RWPE2 (cell line): Measurements from ENCODE around the gene MTFR2.

Experiments
- ATAC-seq: fragments of 200-7000 bp; cut with Tn5 transposase; 3 replicates; pipeline ENCODE4 v1.9.1; 2021; ENCODE audit warnings: low read depth
- DNase-seq: peaks from one replicate; pipeline ENCODE4 v3.0.0-alpha.2; 2020; ENCODE audit warnings: low spot score
- H3K27ac ChIP-seq: fragments of 450-650 bp; 2 replicates; pipeline ENCODE4 v1.5.1; 2017; ENCODE audit warnings: mild to moderate bottlenecking; ENCODE audit not compliant: poor library complexity, severe bottlenecking
- H3K27me3 ChIP-seq: fragments of 250-450 bp; sonication (Bioruptor Pico); 2 replicates; pipeline ENCODE4 v1.5.1; 2021; ENCODE audit warnings: mild to moderate bottlenecking, moderate library complexity; ENCODE audit not compliant: insufficient read depth, poor library complexity, severe bottlenecking
- H3K36me3 ChIP-seq: fragments of 250-450 bp; sonication (Bioruptor Pico); 2 replicates; pipeline ENCODE4 v1.5.1; 2020; ENCODE audit warnings: low read depth, mild to moderate bottlenecking, moderate library complexity
- H3K4me1 ChIP-seq: fragments of 250-450 bp; sonication (Bioruptor Pico); 2 replicates; pipeline ENCODE4 v1.5.1; 2021; ENCODE audit warnings: mild to moderate bottlenecking, moderate library complexity; ENCODE audit not compliant: insufficient read depth, poor library complexity, severe bottlenecking
- H3K4me3 ChIP-seq: fragments of 250-450 bp; sonication (Bioruptor Pico); 2 replicates; pipeline ENCODE4 v1.5.1; 2021; ENCODE audit warnings: mild to moderate bottlenecking, moderate library complexity; ENCODE audit not compliant: severe bottlenecking
- H3K9me3 ChIP-seq: fragments of 250-450 bp; sonication (Bioruptor Pico); 2 replicates; pipeline ENCODE4 v1.5.1; 2021; ENCODE audit warnings: mild to moderate bottlenecking, moderate library complexity; ENCODE audit not compliant: severe bottlenecking
- TF ChIP-seq, protein P1 (sequence below): fragments of 450-650 bp; IDR thresholded peaks from one replicate; pipeline ENCODE4 v1.5.1; 2017; ENCODE audit warnings: mild to moderate bottlenecking, moderate library complexity; ENCODE audit not compliant: poor library complexity, severe bottlenecking

Gene MTFR2

DNA sequence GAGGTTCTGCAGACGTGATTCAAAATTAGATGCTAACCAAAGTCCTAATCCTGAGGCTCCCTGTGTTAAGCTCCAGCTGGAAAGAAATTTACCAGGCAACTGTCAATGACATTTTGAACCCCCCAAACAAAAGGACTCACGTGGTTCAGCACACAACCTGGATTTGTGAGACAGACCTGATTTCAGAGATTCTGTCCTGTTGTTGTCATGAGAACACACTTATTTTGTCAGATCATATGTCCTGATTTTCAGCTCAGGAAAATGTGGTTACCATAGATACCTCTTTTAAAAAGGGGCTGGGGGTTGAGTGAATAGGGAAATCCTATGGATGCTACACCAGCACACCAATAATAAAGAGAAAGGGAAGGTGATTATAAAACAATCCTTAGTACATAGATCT lies 61.6 kb downstream of the MTFR2 start:
- Histone ChIP-seq H3K4me3 (no peak overlapping the region), H3K36me3 (no peaks in the 10 kb centered on the region), H3K27ac (no peak overlapping the region), H3K4me1 (no peaks in the 10 kb centered on the region), H3K27me3 (no peaks in the 10 kb centered on the region), H3K9me3 (no peaks in the 10 kb centered on the region)
- TF ChIP-seq, protein P1, sequence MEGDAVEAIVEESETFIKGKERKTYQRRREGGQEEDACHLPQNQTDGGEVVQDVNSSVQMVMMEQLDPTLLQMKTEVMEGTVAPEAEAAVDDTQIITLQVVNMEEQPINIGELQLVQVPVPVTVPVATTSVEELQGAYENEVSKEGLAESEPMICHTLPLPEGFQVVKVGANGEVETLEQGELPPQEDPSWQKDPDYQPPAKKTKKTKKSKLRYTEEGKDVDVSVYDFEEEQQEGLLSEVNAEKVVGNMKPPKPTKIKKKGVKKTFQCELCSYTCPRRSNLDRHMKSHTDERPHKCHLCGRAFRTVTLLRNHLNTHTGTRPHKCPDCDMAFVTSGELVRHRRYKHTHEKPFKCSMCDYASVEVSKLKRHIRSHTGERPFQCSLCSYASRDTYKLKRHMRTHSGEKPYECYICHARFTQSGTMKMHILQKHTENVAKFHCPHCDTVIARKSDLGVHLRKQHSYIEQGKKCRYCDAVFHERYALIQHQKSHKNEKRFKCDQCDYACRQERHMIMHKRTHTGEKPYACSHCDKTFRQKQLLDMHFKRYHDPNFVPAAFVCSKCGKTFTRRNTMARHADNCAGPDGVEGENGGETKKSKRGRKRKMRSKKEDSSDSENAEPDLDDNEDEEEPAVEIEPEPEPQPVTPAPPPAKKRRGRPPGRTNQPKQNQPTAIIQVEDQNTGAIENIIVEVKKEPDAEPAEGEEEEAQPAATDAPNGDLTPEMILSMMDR, result no peak
- ATAC-seq (no peak), DNase-seq (no peak)

DNA sequence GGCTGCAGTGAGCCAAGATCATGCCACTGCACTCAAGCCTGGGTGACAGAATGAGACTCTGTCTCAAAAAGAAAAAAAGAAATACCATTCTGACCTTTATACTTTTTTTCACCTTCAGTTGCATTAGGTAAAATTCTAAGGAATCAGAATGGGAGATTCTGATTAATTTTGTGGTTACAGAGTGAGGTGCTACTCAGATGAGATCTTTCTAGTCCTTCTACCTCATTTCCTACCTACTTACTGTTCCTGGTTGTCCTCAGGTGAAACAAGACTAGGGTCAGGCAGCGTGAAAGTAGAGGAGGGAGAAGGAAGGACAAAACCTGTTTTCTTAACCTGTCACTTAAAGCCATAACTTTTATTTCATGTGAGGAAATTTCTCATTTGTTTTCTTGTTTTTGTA lies 63.7 kb downstream of the MTFR2 start:
- no peaks in the 10 kb centered on the region for H3K4me1 ChIP-seq

DNA sequence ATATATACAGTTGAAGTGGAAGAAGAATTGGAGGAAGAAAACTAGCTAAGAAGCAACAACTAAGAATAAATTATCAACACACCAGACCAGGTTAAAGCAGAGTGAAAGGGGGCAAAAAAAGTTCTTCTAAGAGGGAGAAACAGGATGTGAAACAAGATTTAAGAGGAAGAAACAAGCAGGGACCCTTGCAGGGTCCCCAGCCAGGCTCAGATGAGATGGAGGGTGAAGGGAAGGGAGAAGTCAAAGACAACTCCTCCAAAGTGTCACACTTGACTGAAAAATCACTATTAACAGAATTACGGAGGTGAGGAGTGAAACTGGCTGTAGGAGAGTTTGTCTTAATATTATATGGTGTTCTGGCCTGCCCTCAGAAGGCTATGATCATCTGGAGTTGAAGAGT lies 65.4 kb downstream of the MTFR2 start:
- no peak for ATAC-seq
- TF ChIP-seq, protein P1, result no peak
- Histone ChIP-seq H3K36me3 (no peaks in the 10 kb centered on the region), H3K9me3 (no peaks in the 10 kb centered on the region), H3K4me3 (no peak overlapping the region), H3K27me3 (no peaks in the 10 kb centered on the region), H3K4me1 (no peaks in the 10 kb centered on the region), H3K27ac (no peak overlapping the region)
- no peak for DNase-seq

More for the DNA sequence above, 63.7 kb downstream of the MTFR2 start:
- Histone ChIP-seq H3K4me3 (no peak overlapping the region), H3K9me3 (no peaks in the 10 kb centered on the region), H3K36me3 (no peaks in the 10 kb centered on the region), H3K27ac (no peak overlapping the region), H3K27me3 (no peaks in the 10 kb centered on the region)
- ATAC-seq, result no peak
- no peak for DNase-seq
- TF ChIP-seq, protein P1, result no peak

DNA sequence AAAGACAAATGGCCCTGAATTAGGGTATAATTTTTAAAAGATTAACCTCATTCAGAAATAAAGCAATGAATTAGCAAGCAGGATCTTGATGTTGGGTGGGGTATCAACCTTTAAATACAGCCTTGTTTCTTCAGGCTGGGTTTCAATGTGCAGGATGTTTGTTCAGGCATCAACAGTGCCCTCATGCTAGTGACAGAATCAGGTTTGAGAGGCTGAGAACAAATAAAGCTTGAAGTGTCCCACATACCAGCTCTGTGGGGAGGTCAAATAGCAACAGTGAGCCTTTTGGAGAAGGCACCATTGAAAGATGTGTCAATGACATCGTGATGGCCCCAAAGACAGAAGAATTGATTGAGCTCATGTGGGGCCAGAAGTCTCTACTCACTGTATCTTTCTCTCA lies 68.2 kb downstream of the MTFR2 start:
- no peak overlapping the region for H3K4me3 ChIP-seq
- no peak overlapping the region for H3K27ac ChIP-seq
- ATAC-seq, result no peak
- H3K9me3 ChIP-seq, result no peaks in the 10 kb centered on the region
- no peaks in the 10 kb centered on the region for H3K27me3 ChIP-seq
- TF ChIP-seq, protein P1, result no peak
- DNase-seq, result no peak
- H3K4me1 ChIP-seq, result no peaks in the 10 kb centered on the region
- H3K36me3 ChIP-seq, result no peaks in the 10 kb centered on the region

DNA sequence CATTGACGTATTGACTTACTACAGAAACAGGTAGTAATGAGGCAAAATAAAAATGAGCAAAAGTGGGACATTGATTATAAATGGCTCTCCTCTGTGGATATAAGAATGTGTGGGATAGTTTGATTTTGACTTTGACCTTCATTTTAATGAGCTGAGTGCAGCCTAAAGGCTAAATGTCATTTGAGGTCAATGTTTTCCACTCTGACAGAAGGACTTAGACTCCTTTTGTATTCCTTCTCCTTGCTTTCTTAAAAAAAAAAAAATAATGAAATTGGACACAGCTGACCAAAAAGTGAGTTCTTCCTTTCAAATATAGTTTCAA lies 68.6 kb downstream of the MTFR2 start:
- H3K4me1 ChIP-seq, result no peaks in the 10 kb centered on the region
- H3K27ac ChIP-seq, result no peak overlapping the region
- H3K9me3 ChIP-seq, result no peaks in the 10 kb centered on the region
- H3K4me3 ChIP-seq, result no peak overlapping the region
- H3K36me3 ChIP-seq, result no peaks in the 10 kb centered on the region
- peaks cover 1% of the 10 kb centered on the region for H3K27me3 ChIP-seq
- DNase-seq, result no peak
- TF ChIP-seq, protein P1, result no peak
- ATAC-seq, result no peak
